Adrenal gland (tissue), 12 donors: Measurements from ENCODE around the gene DUSP2. TPM values are rescaled to one million over a fixed set of nuclear protein-coding genes. Genes with fewer than 3 reads are reported as not detected.

Source experiments
- DNase-seq, 7 donors: peaks; one replicate each; pipeline ENCODE4 v3.0.0-alpha.2; 2019 to 2020
- H3K27ac ChIP-seq, 5 donors: fragments of 200-600 bp; sonication (generic) in 4 of 5; 1 replicate in 3 of 5; 2 replicates in 2 of 5; pipeline versions ENCODE4 v1.5.1 to v1.8.0; 2016 to 2020; ENCODE audit warnings: mild to moderate bottlenecking in 1 of 5
- H3K27me3 ChIP-seq: fragments of 200-600 bp; 2 replicates; pipeline ENCODE4 v1.8.0; 2021
- H3K36me3 ChIP-seq, 2 donors: fragments of 200-600 bp; replicated peaks in 1 of 2; 1 replicate in 1 of 2; 2 replicates in 1 of 2; pipeline versions ENCODE4 v1.5.1 to v1.8.0; 2018 to 2022
- H3K4me1 ChIP-seq, 2 donors: fragments of 200-600 bp; replicated peaks in 1 of 2; 1 replicate in 1 of 2; 2 replicates in 1 of 2; pipeline versions ENCODE4 v1.5.1 to v1.8.0; 2018 to 2021
- H3K4me3 ChIP-seq, 4 donors: fragments of 200-600 bp; sonication (generic) in 3 of 4; one replicate each; pipeline ENCODE4 v1.5.1; 2016 to 2018
- H3K9me3 ChIP-seq, 3 donors: fragments of 200-600 bp; sonication (generic) in 1 of 3; replicated peaks in 1 of 3; 1 replicate in 2 of 3; 2 replicates in 1 of 3; pipeline versions ENCODE4 v1.5.1 to v1.8.0; 2016 to 2021
- POLR2A ChIP-seq, 2 donors: fragments of 450-650 bp; IDR thresholded peaks; one replicate each; pipeline ENCODE4 v1.6.1; 2017; ENCODE audit warnings: antibody characterized with exemption in 2 of 2, mild to moderate bottlenecking in 2 of 2, moderate library complexity in 1 of 2
- WGBS, 4 donors: extraction: QIAGEN DNeasy Blood & Tissue Kit in 2 of 4; methylation state at CpG; one replicate each; pipeline versions ENCODE4 v1.1.5 to v1.1.7; 2013 to 2017; 5-methylcytosine and 5-hydroxymethylcytosine counted together
- intact Hi-C, 2 donors: fragments of 100-400 bp; cut with DNase I; formaldehyde crosslinking; loops; one replicate each; pipeline versions ENCODE4 v1.14.1 to v1.15.0; 2022 to 2023
- polyA plus RNA-seq, 3 donors: library from polyadenylated mRNA; stranded (reverse); fragments of 200-250 nt in 2 of 3; fragments of 350-450 nt in 1 of 3; fragmentation: Illumina TruSeq in 1 of 3; extraction: RNeasy Lipid Tissue Mini Kit (QIAGEN cat#74804) in 1 of 3; gene quantifications; one replicate each; pipeline ENCODE4 v1.2.3, GENCODE V29; 2013 to 2014
- total RNA-seq, 9 donors: library from RNA; depleted of rRNA in 4 of 9; stranded (reverse); fragments of >200 nt in 4 of 9; fragments of 120-200 nt in 1 of 9; fragmentation: NEBNext Ultra II Directional in 1 of 9; extraction: Animal tissue kit (Norgen Biotek cat#: 25700) in 1 of 9; gene quantifications; one replicate each; pipeline versions ENCODE4 v1.1.0 to v1.2.4, GENCODE V29; 2013 to 2023
- TF ChIP-seq, protein P1 (sequence below), 6 experiments: fragments of 450-650 bp in 4 of 6; fragments of 200-600 bp in 2 of 6; sonication (generic) in 1 of 6; IDR thresholded peaks; 1 replicate in 5 of 6; 2 replicates in 1 of 6; pipeline versions ENCODE4 v1.5.1 to v1.8.0; 2016 to 2021; ENCODE audit warnings: antibody characterized with exemption in 6 of 6, mild to moderate bottlenecking in 2 of 6, moderate library complexity in 1 of 6
- donor health status: healthy with polysubstance abuse.
- donor health status: Bipolar disorder and iron deficiency.
- donor health status: DM: yes; HTN: yes; CAD: no.
- donor health status: DM: no; HTN: no; CAD: no.
- donor health status: DM: no; HTN: no; CAD: no.
- donor health status: DM: yes; HTN: yes; CAD: no.

Gene DUSP2
- total and polyA plus RNA-seq, 12 donors: 0.48 to 4.7 (median 1.9) TPM

DNA sequence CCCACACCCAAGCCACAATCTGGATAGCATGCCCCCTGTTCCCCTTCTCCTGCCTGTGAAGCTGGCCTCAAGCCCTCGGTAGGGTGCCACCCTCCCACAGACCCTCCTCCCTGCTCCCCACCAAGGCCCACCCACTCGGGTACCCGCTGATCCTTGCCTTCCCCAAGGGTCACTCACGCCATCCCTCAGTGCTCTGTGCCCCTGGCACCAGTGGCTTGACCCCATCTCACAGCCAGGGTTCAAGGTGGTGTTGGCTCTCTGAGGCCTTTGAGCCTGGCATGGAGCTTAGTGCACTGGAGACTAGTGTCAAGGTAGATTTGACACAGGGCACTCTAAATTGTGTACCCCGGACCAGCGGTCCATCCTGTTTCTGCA, 40.8 kb downstream of the DUSP2 start:
- Histone ChIP-seq H3K27ac (no peak overlapping the region), H3K9me3 (peaks cover 0 to 2% (median 0%) of the 10 kb centered on the region in 3 donors), H3K4me1 (no peaks in the 10 kb centered on the region), H3K36me3 (no peaks in the 10 kb centered on the region), H3K4me3 (no peak overlapping the region), H3K27me3 (no peaks in the 10 kb centered on the region)
- 84 to 88% (median 87%) methylated on average over 6 of the region's 6 CpGs for WGBS, 4 donors
- intact Hi-C loops: no loop called here
- no peak for TF ChIP-seq POLR2A (IDR thresholded peaks at IDR 0.05)
- TF ChIP-seq, protein P1, sequence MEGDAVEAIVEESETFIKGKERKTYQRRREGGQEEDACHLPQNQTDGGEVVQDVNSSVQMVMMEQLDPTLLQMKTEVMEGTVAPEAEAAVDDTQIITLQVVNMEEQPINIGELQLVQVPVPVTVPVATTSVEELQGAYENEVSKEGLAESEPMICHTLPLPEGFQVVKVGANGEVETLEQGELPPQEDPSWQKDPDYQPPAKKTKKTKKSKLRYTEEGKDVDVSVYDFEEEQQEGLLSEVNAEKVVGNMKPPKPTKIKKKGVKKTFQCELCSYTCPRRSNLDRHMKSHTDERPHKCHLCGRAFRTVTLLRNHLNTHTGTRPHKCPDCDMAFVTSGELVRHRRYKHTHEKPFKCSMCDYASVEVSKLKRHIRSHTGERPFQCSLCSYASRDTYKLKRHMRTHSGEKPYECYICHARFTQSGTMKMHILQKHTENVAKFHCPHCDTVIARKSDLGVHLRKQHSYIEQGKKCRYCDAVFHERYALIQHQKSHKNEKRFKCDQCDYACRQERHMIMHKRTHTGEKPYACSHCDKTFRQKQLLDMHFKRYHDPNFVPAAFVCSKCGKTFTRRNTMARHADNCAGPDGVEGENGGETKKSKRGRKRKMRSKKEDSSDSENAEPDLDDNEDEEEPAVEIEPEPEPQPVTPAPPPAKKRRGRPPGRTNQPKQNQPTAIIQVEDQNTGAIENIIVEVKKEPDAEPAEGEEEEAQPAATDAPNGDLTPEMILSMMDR (IDR thresholded peaks at IDR 0.05): no peak
- DNase-seq: peak in 2 of 7 donors; percentile 3 to 16

- intact Hi-C loops: no loop called here
- H3K27ac ChIP-seq: no peak overlapping the region
- no peak for TF ChIP-seq POLR2A (IDR thresholded peaks at IDR 0.05)
- TF ChIP-seq, protein P1 (IDR thresholded peaks at IDR 0.05): no peak
- no peaks in the 10 kb centered on the region for H3K36me3 ChIP-seq
- 35 to 54% (median 46%) methylated on average over 4 to 6 of the region's 6 CpGs for WGBS, 4 donors
- H3K9me3 ChIP-seq: peaks cover 0 to 2% (median 0%) of the 10 kb centered on the region in 3 donors
- H3K4me1 ChIP-seq: peaks cover 0 to 4% of the 10 kb centered on the region in 2 donors
- H3K4me3 ChIP-seq: no peak overlapping the region
- DNase-seq: peak in 4 of 7 donors; percentile 8 to 48 (median 14)
- no peaks in the 10 kb centered on the region for H3K27me3 ChIP-seq
Measured at GRCh38 chr2:96103761-96104486, 41.3 kb downstream of the DUSP2 start.

DNA sequence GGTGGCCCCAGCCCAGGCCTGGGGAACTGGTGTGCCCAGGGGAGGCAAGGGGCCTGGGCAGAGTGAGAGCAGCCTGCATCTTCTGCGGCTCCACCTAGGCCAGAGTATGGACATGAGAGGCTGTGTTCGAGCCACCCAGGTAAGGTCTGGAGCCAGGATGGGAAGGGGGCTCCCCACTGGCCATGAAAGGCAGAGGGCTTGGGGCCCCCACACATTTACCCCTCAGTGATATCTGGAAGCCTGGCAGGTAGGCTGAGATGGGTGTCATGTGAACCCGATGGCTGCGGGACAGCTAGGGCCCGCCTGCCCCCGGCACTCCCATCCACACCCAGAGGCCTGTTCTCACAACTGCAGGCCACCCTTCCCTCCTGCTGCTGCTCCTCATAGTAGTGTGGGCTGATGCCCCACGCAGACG, 42.0 kb downstream of the DUSP2 start:
- TF ChIP-seq, protein P1 (IDR thresholded peaks at IDR 0.05): no peak
- TF ChIP-seq POLR2A (IDR thresholded peaks at IDR 0.05): no peak
- H3K27me3 ChIP-seq: no peaks in the 10 kb centered on the region
- WGBS, 4 donors: 80 to 91% (median 85%) methylated on average over 6 to 8 of the region's 8 CpGs
- H3K4me1 ChIP-seq: peaks cover 0 to 12% of the 10 kb centered on the region in 2 donors
- peak in 4 of 7 donors; percentile 3 to 34 (median 8) for DNase-seq
- intact Hi-C loops: no loop called here
- no peaks in the 10 kb centered on the region for H3K36me3 ChIP-seq
- H3K9me3 ChIP-seq: peaks cover 0 to 2% (median 0%) of the 10 kb centered on the region in 3 donors
- H3K27ac ChIP-seq: no peak overlapping the region
- H3K4me3 ChIP-seq: no peak overlapping the region

GRCh38 chr2:96102596-96103186, 42.5 kb downstream of the DUSP2 start:
- DNase-seq: peak in 3 of 7 donors; percentile 3 to 41 (median 7)
- intact Hi-C loops: no loop called here
- Histone ChIP-seq H3K9me3 (peaks cover 0 to 2% (median 0%) of the 10 kb centered on the region in 3 donors), H3K27ac (no peak overlapping the region), H3K36me3 (no peaks in the 10 kb centered on the region), H3K27me3 (no peaks in the 10 kb centered on the region), H3K4me3 (no peak overlapping the region), H3K4me1 (peaks cover 0 to 13% of the 10 kb centered on the region in 2 donors)
- WGBS, 4 donors: 92 to 98% (median 96%) methylated on average over 15 of the region's 15 CpGs
- TF ChIP-seq POLR2A (IDR thresholded peaks at IDR 0.05): no peak
- TF ChIP-seq, protein P1 (IDR thresholded peaks at IDR 0.05): no peak
